Eye (tissue), 1 donor: ENCODE data around the gene RTP2.

ENCODE experiments used
- DNase-seq: peaks from one replicate; pipeline ENCODE4 v3.0.0-alpha.2; 2015

Gene RTP2

GRCh38 chr3:187702507-187703033 is at the start of gene RTP2:
Gene RTP2, minus strand, starts transcription at chr3:187702557. Its CDS starts 429 bp downstream, at chr3:187702128.
- no peak for DNase-seq

GRCh38 chr3:187750513-187751123 is 48.3 kb upstream of the RTP2 start:
- DNase-seq = peak; percentile 14

GRCh38 chr3:187750006-187750512 is 47.7 kb upstream of the RTP2 start:
- DNase-seq = peak; percentile 67

- DNase-seq = peak; percentile 97
These were observed 45.7 kb upstream of the RTP2 start for GRCh38 chr3:187748050-187748481.

GRCh38 chr3:187747506-187747905 is 45.1 kb upstream of the RTP2 start:
- DNase-seq = peak; percentile 16

GRCh38 chr3:187746442-187747281 is 44.3 kb upstream of the RTP2 start:
- peak; percentile 72 for DNase-seq

GRCh38 chr3:187746059-187746441 is 43.7 kb upstream of the RTP2 start:
- no peak for DNase-seq

GRCh38 chr3:187745201-187746058 is 43.1 kb upstream of the RTP2 start, which contains the start of gene BCL6:
Gene BCL6, minus strand, starts transcription at chr3:187745468. Its CDS starts 11,775 bp downstream, at chr3:187733693.
- DNase-seq = peak; percentile 99

- peak; percentile 88 for DNase-seq
These were observed 42.1 kb upstream of the RTP2 start for GRCh38 chr3:187744169-187745151.

GRCh38 chr3:187743195-187744141 is 41.1 kb upstream of the RTP2 start:
- DNase-seq = peak; percentile 83

GRCh38 chr3:187742351-187743171 is 40.2 kb upstream of the RTP2 start:
- DNase-seq = no peak

- peak; percentile 85 for DNase-seq
These were observed 39.3 kb upstream of the RTP2 start for GRCh38 chr3:187741403-187742350.

GRCh38 chr3:187740421-187741399 is 38.4 kb upstream of the RTP2 start:
- DNase-seq = peak; percentile 91

- peak; percentile 96 for DNase-seq
These were observed 37.4 kb upstream of the RTP2 start for GRCh38 chr3:187739561-187740332.

- no peak for DNase-seq
These were observed 36.8 kb upstream of the RTP2 start for GRCh38 chr3:187739094-187739560.
